ENCODE data around the gene CKB. TPM values are rescaled to one million over a fixed set of nuclear protein-coding genes. Genes with fewer than 3 reads are reported as not detected.

CKB gene
- total RNA-seq, 1 experiment from 2014 or later: 28.2 TPM

DNA sequence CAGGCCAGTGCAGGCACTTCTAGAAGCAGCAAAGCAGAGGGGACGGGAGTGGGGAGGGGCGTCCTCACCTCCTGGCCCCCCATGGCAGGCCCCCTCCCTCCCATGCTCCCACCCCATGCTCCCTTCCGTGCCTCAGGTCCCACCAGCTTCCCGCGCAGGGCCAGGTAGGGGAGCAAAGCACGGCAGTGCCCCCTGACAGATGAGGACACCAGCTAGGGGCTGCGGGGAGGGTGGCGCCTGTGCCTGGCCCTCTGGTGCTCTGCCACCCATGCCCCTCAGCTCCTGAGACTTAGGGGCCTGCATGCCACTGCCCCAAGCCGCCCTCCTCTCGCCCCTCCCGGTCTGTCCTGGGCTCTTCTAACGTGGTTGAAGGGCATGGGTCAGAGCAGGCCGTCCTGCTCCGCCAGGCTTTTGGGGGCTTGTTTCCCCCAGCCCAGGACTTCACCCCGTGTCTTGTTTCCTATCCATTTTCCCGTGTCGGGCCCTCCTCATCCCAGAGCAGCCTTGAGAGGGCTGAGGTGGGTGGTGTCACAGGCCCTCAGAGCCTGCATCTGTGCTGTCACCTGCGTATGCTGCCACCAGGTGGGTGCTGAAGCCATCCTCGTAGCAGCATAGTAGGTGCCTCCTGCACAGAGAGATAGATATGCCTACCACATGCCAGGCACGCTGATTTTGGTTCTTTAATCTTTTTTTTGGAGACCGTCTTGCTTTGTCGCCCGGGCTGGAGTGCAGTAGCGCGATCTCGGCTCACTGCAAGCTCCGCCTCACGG, 16.6 kb upstream of the CKB start:
- CTCF ChIA-PET: interaction anchor here (0.7 kb wide), 1 partner anchor 85 kb away, joined by 3 read pairs; no protein-coding TSS in a partner anchor
- intact Hi-C loops (cut with micrococcal nuclease; ENCODE audit: unreplicated experiment): no loop called here
- BruUV-seq (replicated peaks): no TSS peak
- Mint-ChIP-seq H3K4me3 (ENCODE audit: low read depth, unreplicated experiment) (no peak overlapping the region), H3K4me1 (ENCODE audit: low read depth, unreplicated experiment) (no peaks in the 10 kb centered on the region), H3K36me3 (ENCODE audit: insufficient read depth, unreplicated experiment) (peaks cover 28% of the 10 kb centered on the region), H3K27me3 (ENCODE audit: unreplicated experiment) (no peaks in the 10 kb centered on the region), H3K27ac (ENCODE audit: unreplicated experiment) (no peak overlapping the region), H3K9me3 (ENCODE audit: low read depth, unreplicated experiment) (no peaks in the 10 kb centered on the region)
- no peak for DNase-seq
- TF ChIP-seq CTCF (IDR thresholded peaks at IDR 0.05; ENCODE audit: unreplicated experiment): no peak

- CTCF ChIA-PET: interaction anchor here (0.7 kb wide), 1 partner anchor 85 kb away, joined by 3 read pairs; no protein-coding TSS in a partner anchor
- no peaks in the 10 kb centered on the region for H3K4me1 Mint-ChIP-seq (ENCODE audit: low read depth, unreplicated experiment)
- H3K27me3 Mint-ChIP-seq (ENCODE audit: unreplicated experiment): no peaks in the 10 kb centered on the region
- H3K9me3 Mint-ChIP-seq (ENCODE audit: low read depth, unreplicated experiment): no peaks in the 10 kb centered on the region
- H3K27ac Mint-ChIP-seq (ENCODE audit: unreplicated experiment): peak overlapping the region; percentile 58
- peaks cover 31% of the 10 kb centered on the region for H3K36me3 Mint-ChIP-seq (ENCODE audit: insufficient read depth, unreplicated experiment)
- intact Hi-C loops (cut with micrococcal nuclease; ENCODE audit: unreplicated experiment): no loop called here
- BruUV-seq (replicated peaks): no TSS peak
- no peak for DNase-seq
- TF ChIP-seq CTCF (IDR thresholded peaks at IDR 0.05; ENCODE audit: unreplicated experiment): no peak
- no peak overlapping the region for H3K4me3 Mint-ChIP-seq (ENCODE audit: low read depth, unreplicated experiment)
These were observed 15.8 kb upstream of the CKB start for GRCh38 chr14:103538291-103539055.

DNA sequence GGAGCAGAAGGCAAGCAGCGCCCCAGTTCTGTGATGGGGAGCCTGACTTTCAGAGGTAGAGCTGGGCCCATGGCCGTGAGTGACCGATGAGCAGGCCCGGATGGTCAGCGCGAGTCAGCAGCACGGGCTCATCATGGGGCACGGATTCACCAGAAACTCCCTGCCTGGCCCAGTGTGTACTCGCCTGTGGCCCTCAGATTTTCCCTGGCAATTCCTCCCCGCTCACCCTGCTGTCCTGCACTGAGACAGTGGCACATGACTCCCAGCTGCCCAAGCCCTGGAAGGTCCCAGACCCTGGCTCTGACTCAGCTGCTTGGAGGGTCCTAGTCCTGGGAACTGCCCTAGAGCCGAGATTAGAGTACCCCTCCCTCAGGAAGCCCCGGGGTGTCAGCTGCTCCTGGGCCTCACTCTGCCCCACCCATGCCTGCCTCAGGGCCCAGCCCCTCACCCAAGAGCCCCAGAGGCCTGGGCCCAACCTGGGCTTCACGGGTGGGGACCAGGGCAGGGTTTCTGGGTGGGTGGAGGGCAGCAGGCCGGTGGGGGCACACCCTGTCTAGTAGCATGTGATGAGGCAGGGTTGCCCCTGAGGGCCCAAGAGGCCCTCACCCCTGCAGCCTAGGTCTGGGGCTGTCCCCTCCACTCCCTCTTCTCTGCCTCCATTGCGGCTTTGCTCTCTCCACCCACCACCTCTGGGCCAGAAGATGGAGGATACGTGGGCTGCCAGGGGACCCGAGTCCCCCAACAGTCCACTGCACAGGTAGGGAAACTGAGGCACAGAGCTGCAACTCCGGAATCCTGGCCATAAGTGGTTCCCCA, 14.8 kb upstream of the CKB start:
- intact Hi-C loops (cut with micrococcal nuclease; ENCODE audit: unreplicated experiment): no loop called here
- peak overlapping the region; percentile 58 for H3K27ac Mint-ChIP-seq (ENCODE audit: unreplicated experiment)
- no TSS peak for BruUV-seq (replicated peaks)

More for the DNA sequence above, 14.8 kb upstream of the CKB start:
- Mint-ChIP-seq H3K9me3 (ENCODE audit: low read depth, unreplicated experiment) (no peaks in the 10 kb centered on the region), H3K36me3 (ENCODE audit: insufficient read depth, unreplicated experiment) (peaks cover 33% of the 10 kb centered on the region), H3K4me1 (ENCODE audit: low read depth, unreplicated experiment) (no peaks in the 10 kb centered on the region), H3K4me3 (ENCODE audit: low read depth, unreplicated experiment) (no peak overlapping the region), H3K27me3 (ENCODE audit: unreplicated experiment) (no peaks in the 10 kb centered on the region)
- TF ChIP-seq CTCF (IDR thresholded peaks at IDR 0.05; ENCODE audit: unreplicated experiment): no peak
- CTCF ChIA-PET: no interaction called here
- no peak for DNase-seq
